ENCODE results near the gene TECRL.

Gene TECRL

GRCh38 chr4:64409300-64409699, at the start of gene TECRL:
Gene TECRL, minus strand, starts transcription at chr4:64409450. Its CDS starts 99 bp downstream, at chr4:64409351.
- Histone ChIP-seq H3K4me3 (ENCODE audit: low read length) (no peak within 1 kb of the TSS), H3K4me1 (ENCODE audit: control insufficient read depth, insufficient read depth, low read length) (no peaks in the 10 kb centered on the region), H3K9me3 (ENCODE audit: control insufficient read depth, insufficient read depth, low read length) (no peaks in the 10 kb centered on the region), H3K27ac (ENCODE audit: low read length) (no peak within 1 kb of the TSS), H3K27me3 (ENCODE audit: control insufficient read depth, insufficient read depth, low read length) (no peaks in the 10 kb centered on the region), H3K36me3 (ENCODE audit: control insufficient read depth, insufficient read depth, low read length) (no peaks in the 10 kb centered on the region)
- DNase-seq (ENCODE audit: low read depth, low spot score): no peak
- no CpG with 5 or more reads among the region's 4 CpGs for WGBS (ENCODE audit: insufficient coverage, insufficient read length)

- Histone ChIP-seq H3K4me1 (ENCODE audit: control insufficient read depth, insufficient read depth, low read length) (no peaks in the 10 kb centered on the region), H3K27ac (ENCODE audit: low read length) (no peak overlapping the region), H3K4me3 (ENCODE audit: low read length) (no peak overlapping the region), H3K9me3 (ENCODE audit: control insufficient read depth, insufficient read depth, low read length) (no peaks in the 10 kb centered on the region), H3K27me3 (ENCODE audit: control insufficient read depth, insufficient read depth, low read length) (no peaks in the 10 kb centered on the region), H3K36me3 (ENCODE audit: control insufficient read depth, insufficient read depth, low read length) (no peaks in the 10 kb centered on the region)
- WGBS (ENCODE audit: insufficient coverage, insufficient read length): no CpG with 5 or more reads among the region's 10 CpGs
- no peak for DNase-seq (ENCODE audit: low read depth, low spot score)
Measured at GRCh38 chr4:64432674-64433073, 23.4 kb upstream of the TECRL start.

- no peak overlapping the region for H3K27ac ChIP-seq (ENCODE audit: low read length)
- no peak for DNase-seq (ENCODE audit: low read depth, low spot score)
- H3K27me3 ChIP-seq (ENCODE audit: control insufficient read depth, insufficient read depth, low read length): no peaks in the 10 kb centered on the region
- no peaks in the 10 kb centered on the region for H3K4me1 ChIP-seq (ENCODE audit: control insufficient read depth, insufficient read depth, low read length)
- WGBS (ENCODE audit: insufficient coverage, insufficient read length): no CpG with 5 or more reads among the region's 6 CpGs
- H3K36me3 ChIP-seq (ENCODE audit: control insufficient read depth, insufficient read depth, low read length): no peaks in the 10 kb centered on the region
- no peaks in the 10 kb centered on the region for H3K9me3 ChIP-seq (ENCODE audit: control insufficient read depth, insufficient read depth, low read length)
- H3K4me3 ChIP-seq (ENCODE audit: low read length): no peak overlapping the region
Measured at GRCh38 chr4:64430933-64431332, 21.7 kb upstream of the TECRL start.

GRCh38 chr4:64417974-64418373, 8.7 kb upstream of the TECRL start:
- no CpG with 5 or more reads among the region's 1 CpG for WGBS (ENCODE audit: insufficient coverage, insufficient read length)
- no peak overlapping the region for H3K4me3 ChIP-seq (ENCODE audit: low read length)
- H3K27me3 ChIP-seq (ENCODE audit: control insufficient read depth, insufficient read depth, low read length): no peaks in the 10 kb centered on the region
- H3K27ac ChIP-seq (ENCODE audit: low read length): no peak overlapping the region
- H3K9me3 ChIP-seq (ENCODE audit: control insufficient read depth, insufficient read depth, low read length): no peaks in the 10 kb centered on the region
- H3K4me1 ChIP-seq (ENCODE audit: control insufficient read depth, insufficient read depth, low read length): peaks cover 1% of the 10 kb centered on the region; the same call in 1 of the 2 replicates
- DNase-seq (ENCODE audit: low read depth, low spot score): no peak
- no peaks in the 10 kb centered on the region for H3K36me3 ChIP-seq (ENCODE audit: control insufficient read depth, insufficient read depth, low read length)

- no peaks in the 10 kb centered on the region for H3K36me3 ChIP-seq (ENCODE audit: control insufficient read depth, insufficient read depth, low read length)
- no peaks in the 10 kb centered on the region for H3K27me3 ChIP-seq (ENCODE audit: control insufficient read depth, insufficient read depth, low read length)
- H3K4me3 ChIP-seq (ENCODE audit: low read length): no peak overlapping the region
- DNase-seq (ENCODE audit: low read depth, low spot score): no peak
- no peak overlapping the region for H3K27ac ChIP-seq (ENCODE audit: low read length)
- 100% methylated on average over 1 of the region's 1 CpG for WGBS (ENCODE audit: insufficient coverage, insufficient read length)
- no peaks in the 10 kb centered on the region for H3K4me1 ChIP-seq (ENCODE audit: control insufficient read depth, insufficient read depth, low read length)
- H3K9me3 ChIP-seq (ENCODE audit: control insufficient read depth, insufficient read depth, low read length): no peaks in the 10 kb centered on the region
Measured at GRCh38 chr4:64407000-64407399, 2.2 kb downstream of the TECRL start.

- Histone ChIP-seq H3K4me1 (ENCODE audit: control insufficient read depth, insufficient read depth, low read length) (no peaks in the 10 kb centered on the region), H3K27me3 (ENCODE audit: control insufficient read depth, insufficient read depth, low read length) (no peaks in the 10 kb centered on the region), H3K9me3 (ENCODE audit: control insufficient read depth, insufficient read depth, low read length) (no peaks in the 10 kb centered on the region), H3K4me3 (ENCODE audit: low read length) (no peak overlapping the region), H3K27ac (ENCODE audit: low read length) (no peak overlapping the region), H3K36me3 (ENCODE audit: control insufficient read depth, insufficient read depth, low read length) (no peaks in the 10 kb centered on the region)
- DNase-seq (ENCODE audit: low read depth, low spot score): no peak
- no CpG with 5 or more reads among the region's 11 CpGs for WGBS (ENCODE audit: insufficient coverage, insufficient read length)
Measured at GRCh38 chr4:64405761-64406160, 3.5 kb downstream of the TECRL start.

GRCh38 chr4:64402684-64403083, 6.6 kb downstream of the TECRL start:
- Histone ChIP-seq H3K27me3 (ENCODE audit: control insufficient read depth, insufficient read depth, low read length) (no peaks in the 10 kb centered on the region), H3K4me3 (ENCODE audit: low read length) (no peak overlapping the region), H3K4me1 (ENCODE audit: control insufficient read depth, insufficient read depth, low read length) (no peaks in the 10 kb centered on the region), H3K9me3 (ENCODE audit: control insufficient read depth, insufficient read depth, low read length) (no peaks in the 10 kb centered on the region), H3K27ac (ENCODE audit: low read length) (no peak overlapping the region), H3K36me3 (ENCODE audit: control insufficient read depth, insufficient read depth, low read length) (no peaks in the 10 kb centered on the region)
- no peak for DNase-seq (ENCODE audit: low read depth, low spot score)
- no CpG with 5 or more reads among the region's 2 CpGs for WGBS (ENCODE audit: insufficient coverage, insufficient read length)

GRCh38 chr4:64399313-64400109, 9.7 kb downstream of the TECRL start:
- no peaks in the 10 kb centered on the region for H3K4me1 ChIP-seq (ENCODE audit: control insufficient read depth, insufficient read depth, low read length)
- WGBS (ENCODE audit: insufficient coverage, insufficient read length): no CpG with 5 or more reads among the region's 5 CpGs
- no peaks in the 10 kb centered on the region for H3K36me3 ChIP-seq (ENCODE audit: control insufficient read depth, insufficient read depth, low read length)
- no peak overlapping the region for H3K4me3 ChIP-seq (ENCODE audit: low read length)
- no peaks in the 10 kb centered on the region for H3K27me3 ChIP-seq (ENCODE audit: control insufficient read depth, insufficient read depth, low read length)
- peak; percentile 20 for DNase-seq (ENCODE audit: low read depth, low spot score)
- no peaks in the 10 kb centered on the region for H3K9me3 ChIP-seq (ENCODE audit: control insufficient read depth, insufficient read depth, low read length)
- no peak overlapping the region for H3K27ac ChIP-seq (ENCODE audit: low read length)

GRCh38 chr4:64394469-64394868, 14.8 kb downstream of the TECRL start:
- no peak overlapping the region for H3K27ac ChIP-seq (ENCODE audit: low read length)
- no peak for DNase-seq (ENCODE audit: low read depth, low spot score)
- H3K9me3 ChIP-seq (ENCODE audit: control insufficient read depth, insufficient read depth, low read length): no peaks in the 10 kb centered on the region
- no peaks in the 10 kb centered on the region for H3K4me1 ChIP-seq (ENCODE audit: control insufficient read depth, insufficient read depth, low read length)
- no peak overlapping the region for H3K4me3 ChIP-seq (ENCODE audit: low read length)
- no CpG with 5 or more reads among the region's 3 CpGs for WGBS (ENCODE audit: insufficient coverage, insufficient read length)
- H3K27me3 ChIP-seq (ENCODE audit: control insufficient read depth, insufficient read depth, low read length): no peaks in the 10 kb centered on the region
- no peaks in the 10 kb centered on the region for H3K36me3 ChIP-seq (ENCODE audit: control insufficient read depth, insufficient read depth, low read length)

GRCh38 chr4:64388252-64388651, 21.0 kb downstream of the TECRL start:
- DNase-seq (ENCODE audit: low read depth, low spot score): no peak
- Histone ChIP-seq H3K4me3 (ENCODE audit: low read length) (no peak overlapping the region), H3K4me1 (ENCODE audit: control insufficient read depth, insufficient read depth, low read length) (no peaks in the 10 kb centered on the region), H3K9me3 (ENCODE audit: control insufficient read depth, insufficient read depth, low read length) (no peaks in the 10 kb centered on the region), H3K27ac (ENCODE audit: low read length) (no peak overlapping the region), H3K27me3 (ENCODE audit: control insufficient read depth, insufficient read depth, low read length) (no peaks in the 10 kb centered on the region), H3K36me3 (ENCODE audit: control insufficient read depth, insufficient read depth, low read length) (no peaks in the 10 kb centered on the region)
- WGBS (ENCODE audit: insufficient coverage, insufficient read length): no CpG with 5 or more reads among the region's 1 CpG

- no peak for DNase-seq (ENCODE audit: low read depth, low spot score)
- no CpG with 5 or more reads among the region's 1 CpG for WGBS (ENCODE audit: insufficient coverage, insufficient read length)
- no peak overlapping the region for H3K27ac ChIP-seq (ENCODE audit: low read length)
- H3K27me3 ChIP-seq (ENCODE audit: control insufficient read depth, insufficient read depth, low read length): no peaks in the 10 kb centered on the region
- H3K36me3 ChIP-seq (ENCODE audit: control insufficient read depth, insufficient read depth, low read length): no peaks in the 10 kb centered on the region
- H3K9me3 ChIP-seq (ENCODE audit: control insufficient read depth, insufficient read depth, low read length): no peaks in the 10 kb centered on the region
- H3K4me1 ChIP-seq (ENCODE audit: control insufficient read depth, insufficient read depth, low read length): no peaks in the 10 kb centered on the region
- H3K4me3 ChIP-seq (ENCODE audit: low read length): no peak overlapping the region
Measured at GRCh38 chr4:64385220-64385619, 24.0 kb downstream of the TECRL start.

Measured in iPS DF 6.9 (cell line).